Brain microvascular endothelial cell (primary cell): ENCODE data around the gene RBMX2.

Experiments
- DNase-seq: peaks from one replicate; pipeline ENCODE4 v3.0.0-alpha.2; 2020
- H3K27ac ChIP-seq: fragments of 250-450 bp; sonication (Bioruptor Pico); 2 replicates; pipeline ENCODE4 v1.5.1; 2020; ENCODE audit warnings: mild to moderate bottlenecking, moderate library complexity
- H3K27me3 ChIP-seq: fragments of 250-450 bp; sonication (Bioruptor Pico); replicated peaks from 2 replicates; pipeline ENCODE4 v1.5.1; 2020; ENCODE audit warnings: mild to moderate bottlenecking
- H3K36me3 ChIP-seq: fragments of 250-450 bp; sonication (Bioruptor Pico); replicated peaks from 2 replicates; pipeline ENCODE4 v1.5.1; 2020; ENCODE audit warnings: mild to moderate bottlenecking
- H3K4me3 ChIP-seq: 2 replicates; pipeline ENCODE4 v1.5.1; 2011; ENCODE audit warnings: low read depth, mild to moderate bottlenecking, control low read depth, low read length, moderate library complexity
- in situ Hi-C: cut with HindIII; loops from 2 replicates; pipeline ENCODE4 v1.10.0; 2017; ENCODE audit warnings: low sequenced_read_pairs, low pct_ligation_motif_present
- TF ChIP-seq, protein P1 (sequence below): IDR thresholded peaks from 2 replicates; pipeline ENCODE4 v1.5.1; 2011; ENCODE audit warnings: low read depth, mild to moderate bottlenecking, moderate library complexity, low read length, control low read depth, inconsistent platforms; ENCODE audit errors: missing control alignments

Gene RBMX2

DNA sequence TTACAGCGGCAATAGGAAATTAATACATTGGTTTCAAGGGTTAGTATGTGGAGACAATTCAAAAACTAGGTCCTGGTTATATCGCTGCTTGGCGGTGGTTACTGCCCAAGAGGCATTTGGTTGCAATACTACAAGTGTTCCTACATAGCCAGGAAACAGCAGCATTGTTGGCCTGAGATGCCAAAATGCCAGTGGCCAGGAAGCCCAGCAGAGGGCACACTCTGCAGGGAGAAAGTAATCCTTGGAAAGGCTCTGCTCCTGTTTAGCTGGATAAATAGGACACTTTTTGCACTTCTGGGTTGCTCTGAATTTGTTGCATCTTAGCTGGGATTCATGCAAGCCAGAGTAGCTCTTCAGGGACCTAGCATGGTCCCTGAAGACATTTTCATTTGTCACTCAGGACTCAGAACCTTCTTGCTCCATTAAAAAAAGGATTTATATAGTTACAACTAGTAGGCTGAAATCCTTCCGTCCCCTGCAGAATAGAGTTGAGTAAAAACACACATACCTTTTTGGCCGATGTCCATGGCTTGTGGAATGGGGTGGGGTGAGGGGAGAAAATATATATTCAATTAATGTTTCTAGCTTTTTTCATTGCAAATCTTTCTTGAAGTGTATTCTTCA, 8.2 kb upstream of the RBMX2 start:
- TF ChIP-seq, protein P1, sequence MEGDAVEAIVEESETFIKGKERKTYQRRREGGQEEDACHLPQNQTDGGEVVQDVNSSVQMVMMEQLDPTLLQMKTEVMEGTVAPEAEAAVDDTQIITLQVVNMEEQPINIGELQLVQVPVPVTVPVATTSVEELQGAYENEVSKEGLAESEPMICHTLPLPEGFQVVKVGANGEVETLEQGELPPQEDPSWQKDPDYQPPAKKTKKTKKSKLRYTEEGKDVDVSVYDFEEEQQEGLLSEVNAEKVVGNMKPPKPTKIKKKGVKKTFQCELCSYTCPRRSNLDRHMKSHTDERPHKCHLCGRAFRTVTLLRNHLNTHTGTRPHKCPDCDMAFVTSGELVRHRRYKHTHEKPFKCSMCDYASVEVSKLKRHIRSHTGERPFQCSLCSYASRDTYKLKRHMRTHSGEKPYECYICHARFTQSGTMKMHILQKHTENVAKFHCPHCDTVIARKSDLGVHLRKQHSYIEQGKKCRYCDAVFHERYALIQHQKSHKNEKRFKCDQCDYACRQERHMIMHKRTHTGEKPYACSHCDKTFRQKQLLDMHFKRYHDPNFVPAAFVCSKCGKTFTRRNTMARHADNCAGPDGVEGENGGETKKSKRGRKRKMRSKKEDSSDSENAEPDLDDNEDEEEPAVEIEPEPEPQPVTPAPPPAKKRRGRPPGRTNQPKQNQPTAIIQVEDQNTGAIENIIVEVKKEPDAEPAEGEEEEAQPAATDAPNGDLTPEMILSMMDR: peak; percentile 86
- no peak overlapping the region for H3K27ac ChIP-seq
- DNase-seq: peak; percentile 22
- H3K4me3 ChIP-seq: no peak overlapping the region
- in situ Hi-C loops: no loop called here
- H3K27me3 ChIP-seq: no peaks in the 10 kb centered on the region
- no peaks in the 10 kb centered on the region for H3K36me3 ChIP-seq

DNA sequence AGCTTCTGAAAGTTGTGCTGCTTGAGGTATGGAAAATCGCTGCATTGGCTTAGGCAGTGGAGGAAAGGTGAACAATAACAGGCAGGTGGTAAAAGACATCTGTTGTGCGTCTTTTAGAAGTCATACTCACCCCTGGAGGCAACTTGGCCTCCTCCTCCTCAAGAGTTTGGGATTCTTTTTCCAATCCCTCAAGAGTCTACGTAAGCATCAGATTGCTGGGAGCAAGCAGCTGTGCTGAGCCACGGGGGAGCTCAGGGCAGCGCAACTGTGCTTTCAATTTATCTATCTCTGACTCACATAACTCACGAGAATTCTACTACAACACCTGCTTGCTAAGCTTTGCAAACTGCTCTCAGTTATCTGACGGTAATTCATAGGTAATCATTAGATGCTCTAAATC, 6.4 kb upstream of the RBMX2 start:
- H3K27me3 ChIP-seq: no peaks in the 10 kb centered on the region
- no peak overlapping the region for H3K4me3 ChIP-seq
- TF ChIP-seq, protein P1: no peak
- H3K27ac ChIP-seq: no peak overlapping the region
- in situ Hi-C loops: no loop called here
- no peak for DNase-seq
- H3K36me3 ChIP-seq: no peaks in the 10 kb centered on the region

DNA sequence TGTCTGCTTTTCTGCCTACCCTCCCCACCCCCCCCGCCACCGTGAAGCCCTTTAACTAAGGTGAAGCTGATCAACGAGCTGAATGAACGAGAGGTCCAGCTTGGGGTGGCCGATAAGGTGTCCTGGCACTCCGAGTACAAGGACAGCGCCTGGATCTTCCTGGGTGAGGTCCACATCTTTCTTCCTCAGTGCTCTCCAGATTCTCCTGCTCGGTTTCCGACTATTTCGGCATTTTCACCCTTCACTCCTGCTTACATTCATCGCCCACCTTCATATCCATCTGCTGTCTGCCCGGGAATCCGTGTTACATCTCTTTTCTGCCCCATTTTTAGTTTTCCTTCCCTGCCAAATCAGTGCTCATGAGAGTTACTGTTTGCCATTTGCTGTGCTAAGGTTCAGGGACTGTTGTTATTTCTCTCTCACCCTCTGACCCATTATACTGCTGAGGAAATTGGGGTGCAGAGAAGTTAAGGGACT, 459 bp downstream of the RBMX2 start:
- no peaks in the 10 kb centered on the region for H3K27me3 ChIP-seq
- no peak overlapping the region for H3K27ac ChIP-seq
- no peak for DNase-seq
- peak overlapping the region; percentile 79 for H3K4me3 ChIP-seq
- H3K36me3 ChIP-seq: no peaks in the 10 kb centered on the region
- in situ Hi-C loops: no loop called here
- TF ChIP-seq, protein P1: no peak

DNA sequence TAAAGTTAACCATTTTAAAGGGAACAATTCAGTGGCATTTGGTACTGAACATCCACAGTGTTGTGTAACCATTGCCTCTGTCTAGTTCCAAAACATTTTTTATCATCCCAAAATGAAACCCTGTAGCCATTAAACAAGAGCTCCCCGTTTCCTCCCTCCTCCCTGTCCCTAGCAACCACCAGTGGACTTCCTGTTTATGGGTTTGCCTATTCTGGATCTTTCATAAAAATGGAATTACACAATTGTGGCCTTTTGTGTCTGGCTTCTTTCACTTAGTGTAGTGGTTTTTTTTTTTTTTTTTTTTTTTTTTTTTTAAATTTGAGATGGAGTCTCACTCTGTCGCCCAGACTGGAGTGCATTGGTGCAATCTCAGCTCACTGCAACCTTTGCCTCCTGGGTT, 11.6 kb downstream of the RBMX2 start:
- DNase-seq: no peak
- H3K27ac ChIP-seq: no peak overlapping the region
- H3K27me3 ChIP-seq: no peaks in the 10 kb centered on the region
- TF ChIP-seq, protein P1: no peak
- in situ Hi-C loops: no loop called here
- H3K4me3 ChIP-seq: no peak overlapping the region
- no peaks in the 10 kb centered on the region for H3K36me3 ChIP-seq

DNA sequence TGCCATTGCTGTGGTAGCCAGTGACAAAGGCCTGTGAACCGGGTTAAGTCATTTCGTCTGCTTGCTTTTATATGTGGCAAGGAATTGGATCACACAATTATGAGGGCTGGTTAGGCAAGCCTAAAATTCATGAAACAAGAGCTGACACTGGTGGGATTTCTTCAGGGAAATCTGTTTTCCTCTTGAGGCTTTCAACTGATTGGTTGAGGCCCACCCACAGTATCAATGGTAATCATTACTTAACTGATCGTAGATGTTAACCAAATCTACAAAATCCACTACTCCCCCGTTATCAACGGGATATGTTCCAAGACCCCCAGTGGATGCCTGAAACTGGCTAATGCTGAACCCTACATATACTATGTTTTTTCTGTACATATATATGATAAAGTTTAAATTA, 13.0 kb downstream of the RBMX2 start:
- TF ChIP-seq, protein P1: no peak
- no peak overlapping the region for H3K27ac ChIP-seq

DNA sequence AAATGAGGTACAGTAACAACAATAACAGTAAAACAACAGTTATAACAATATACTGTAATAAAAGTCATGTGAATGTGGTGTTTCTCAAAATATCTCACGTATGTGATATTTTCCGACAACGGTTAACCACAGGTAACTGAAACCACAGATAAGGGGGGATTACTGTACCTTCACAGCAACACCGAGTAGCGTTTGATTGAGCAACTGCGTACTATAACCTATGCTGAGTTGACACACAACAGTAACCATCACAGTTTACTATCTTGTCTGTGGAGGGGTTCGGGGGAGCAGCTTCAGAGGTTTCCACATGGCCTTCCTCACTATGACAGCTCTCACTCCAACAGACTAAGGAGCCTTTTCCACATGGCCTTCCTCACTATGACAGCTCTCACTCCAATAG, 13.4 kb downstream of the RBMX2 start:
- in situ Hi-C loops: no loop called here

More for the DNA sequence above, 13.0 kb downstream of the RBMX2 start:
- in situ Hi-C loops: no loop called here
- DNase-seq: no peak
- H3K27me3 ChIP-seq: no peaks in the 10 kb centered on the region
- H3K36me3 ChIP-seq: no peaks in the 10 kb centered on the region
- no peak overlapping the region for H3K4me3 ChIP-seq

More for the DNA sequence above, 13.4 kb downstream of the RBMX2 start:
- Histone ChIP-seq H3K4me3 (no peak overlapping the region), H3K36me3 (no peaks in the 10 kb centered on the region), H3K27me3 (no peaks in the 10 kb centered on the region), H3K27ac (no peak overlapping the region)
- TF ChIP-seq, protein P1: no peak
- no peak for DNase-seq
